ENCODE data around the gene ATP5PF.
"Not testable (repeated sequence)": the region's sequence is repeated elsewhere in the genome, so short reads cannot be mapped to it uniquely, and the experiment has no call there.

The ATP5PF gene

DNA sequence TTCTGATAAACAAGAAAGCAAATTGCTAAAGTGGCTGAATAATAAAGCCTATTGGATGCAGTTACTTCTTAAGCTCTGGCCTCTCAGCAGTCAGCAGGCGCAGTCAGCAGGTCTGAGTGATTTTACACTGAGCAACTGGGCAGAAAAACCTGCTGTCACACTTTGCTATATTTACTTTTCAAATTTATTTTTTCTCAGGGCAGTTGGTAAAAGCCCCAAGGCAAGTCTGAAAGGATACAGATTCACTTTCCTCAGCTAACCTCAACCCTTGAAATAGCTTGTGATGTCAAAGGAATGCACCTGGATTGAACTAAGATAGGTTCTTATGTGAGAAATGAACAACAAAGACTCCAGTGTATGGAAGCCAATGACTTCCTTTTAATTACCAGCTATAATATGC, 34.0 kb downstream of the ATP5PF start:
- TF ChIP-seq ZFX (IDR thresholded peaks at IDR 0.05; ENCODE audit: borderline replicate concordance) (no peak), CTCF (IDR thresholded peaks at IDR 0.05) (no peak)
- H3K27ac ChIP-seq = no peak overlapping the region

DNA sequence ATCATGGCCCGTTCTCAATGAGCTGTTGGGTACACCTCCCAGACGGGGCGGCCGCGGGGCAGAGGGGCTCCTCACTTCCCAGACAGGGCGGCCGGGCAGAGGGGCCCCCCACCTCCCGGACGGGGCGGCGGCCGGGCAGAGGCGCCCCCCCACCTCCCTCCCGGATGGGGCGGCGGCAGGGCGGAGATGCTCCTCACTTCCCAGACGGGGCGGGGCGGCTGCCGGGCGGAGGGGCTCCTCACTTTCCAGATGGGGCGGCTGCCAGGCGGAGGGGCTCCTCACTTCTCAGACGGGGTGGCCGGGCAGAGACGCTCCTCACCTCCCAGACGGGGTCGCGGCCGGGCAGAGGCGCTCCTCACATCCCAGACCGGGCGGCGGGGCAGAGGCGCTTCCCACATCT, 39.2 kb downstream of the ATP5PF start:
- H3K27ac ChIP-seq = not testable (repeated sequence)

GRCh38 chr21:25691976-25692375, 42.7 kb downstream of the ATP5PF start:
- no peak overlapping the region for H3K27ac ChIP-seq
- no peak for TF ChIP-seq ZFX (IDR thresholded peaks at IDR 0.05; ENCODE audit: borderline replicate concordance)

GRCh38 chr21:25689226-25689625, 45.5 kb downstream of the ATP5PF start:
- H3K27ac ChIP-seq = no peak overlapping the region
- no peak for TF ChIP-seq ZFX (IDR thresholded peaks at IDR 0.05; ENCODE audit: borderline replicate concordance)
- TF ChIP-seq CTCF (IDR thresholded peaks at IDR 0.05) = no peak

- no peak for TF ChIP-seq CTCF (IDR thresholded peaks at IDR 0.05)
- TF ChIP-seq ZFX (IDR thresholded peaks at IDR 0.05; ENCODE audit: borderline replicate concordance) = no peak
- no peak overlapping the region for H3K27ac ChIP-seq
Observed at GRCh38 chr21:25688275-25689155, 46.2 kb downstream of the ATP5PF start.

DNA sequence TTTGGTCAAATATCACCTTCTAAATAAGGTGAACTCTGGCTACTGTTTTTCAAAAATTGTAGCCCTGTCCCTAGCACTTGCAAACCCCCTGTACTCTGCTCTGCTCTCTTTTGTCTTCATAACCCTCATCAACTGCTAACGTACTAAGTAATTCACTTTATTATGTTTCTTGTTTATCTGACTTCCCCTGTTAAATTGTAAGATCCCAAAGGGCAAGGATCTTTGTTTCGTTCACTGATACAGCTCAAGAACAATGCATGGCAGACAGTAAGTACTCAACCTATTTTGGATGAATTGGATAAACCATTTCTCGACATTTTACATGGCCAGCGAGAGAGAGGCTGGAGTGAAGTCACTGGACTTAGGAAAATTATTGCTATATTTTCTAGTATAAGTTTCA, 46.9 kb downstream of the ATP5PF start:
- TF ChIP-seq CTCF (IDR thresholded peaks at IDR 0.05) (no peak), ZFX (IDR thresholded peaks at IDR 0.05; ENCODE audit: borderline replicate concordance) (no peak)
- H3K27ac ChIP-seq = no peak overlapping the region

DNA sequence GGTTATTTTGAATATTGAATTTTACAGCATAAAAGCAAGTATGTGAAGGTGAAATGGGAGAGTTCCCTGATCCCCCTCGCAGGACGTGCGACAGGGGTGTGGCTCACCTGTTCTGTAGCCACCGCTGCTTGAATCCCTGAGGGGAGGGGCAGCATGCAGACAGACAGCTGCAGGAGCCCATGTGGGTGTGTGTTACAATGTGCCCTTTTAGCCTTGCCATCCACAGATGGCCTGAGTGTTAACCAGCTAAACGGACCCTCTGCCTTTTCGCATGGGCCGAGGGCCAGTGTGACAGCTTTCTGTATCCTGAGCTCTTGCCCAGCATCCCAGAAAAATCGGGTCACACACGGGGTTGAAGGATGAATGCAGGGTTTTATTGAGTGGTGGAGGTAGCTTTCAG, 52.3 kb downstream of the ATP5PF start:
- no peak overlapping the region for H3K27ac ChIP-seq
- TF ChIP-seq ZFX (IDR thresholded peaks at IDR 0.05; ENCODE audit: borderline replicate concordance) = no peak
- no peak for TF ChIP-seq CTCF (IDR thresholded peaks at IDR 0.05)

DNA sequence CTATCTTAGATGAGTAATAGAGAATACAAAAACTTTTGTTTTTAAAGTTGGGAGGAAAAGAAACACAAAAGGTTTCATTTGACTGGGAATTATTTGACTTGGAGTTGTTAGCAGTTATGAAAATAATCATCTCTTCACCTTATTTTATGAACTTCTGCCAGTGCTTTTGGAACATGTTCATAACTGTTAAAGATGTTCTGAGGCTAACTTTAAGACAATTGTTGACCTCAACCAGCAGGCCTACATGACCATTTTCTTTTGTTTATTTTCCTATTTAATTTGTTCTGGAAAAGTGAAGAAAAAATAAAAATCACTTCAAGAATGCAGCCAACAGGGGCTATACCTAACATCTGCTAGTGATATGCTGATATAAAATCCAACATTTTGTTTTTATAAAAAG, 58.3 kb downstream of the ATP5PF start:
- no peak overlapping the region for H3K27ac ChIP-seq
- no peak for TF ChIP-seq ZFX (IDR thresholded peaks at IDR 0.05; ENCODE audit: borderline replicate concordance)
